ENCODE measurements around the gene KLHDC9. TPM values are rescaled to one million over a fixed set of nuclear protein-coding genes. Genes with fewer than 3 reads are reported as not detected.

The KLHDC9 gene
- total and polyA plus RNA-seq, 2 of the 8 experiments (the other 6 are each of a cell fraction or from before 2014, with no cell fraction given), result 6.5 to 15.6 TPM

- Histone ChIP-seq H3K56ac (replicated peaks; ENCODE audit: insufficient read length, low read depth, low read length) (no peak overlapping the region), H3K79me1 (ENCODE audit: low read depth, low read length) (peaks cover 3% of the 10 kb centered on the region; the same call in 1 of the 2 replicates), H3K9me3 (ENCODE audit: insufficient read depth in 2 of 2, low read depth in 1 of 2, low read length in 1 of 2) (no peaks in the 10 kb centered on the region), H3K4me2 (ENCODE audit: insufficient read depth in 1 of 2, low read depth in 2 of 2, low read length in 2 of 2) (no peak overlapping the region), H3K23me2 (ENCODE audit: low read depth, low read length) (peaks cover 13% of the 10 kb centered on the region), H4K91ac (replicated peaks; ENCODE audit: insufficient read length, low read length) (no peak overlapping the region), H3K79me2 (ENCODE audit: control insufficient read depth in 1 of 2, insufficient read depth in 2 of 2, low read length in 2 of 2) (peaks cover 0 to 9% of the 10 kb centered on the region in 2 experiments; a peak in 1 of 4 replicates), H4K5ac (ENCODE audit: insufficient read length, low read depth, low read length) (no peak overlapping the region), H3K23ac (ENCODE audit: insufficient read length) (no peak overlapping the region), H3K4me3 (ENCODE audit: extremely low read depth in 1 of 4, insufficient read depth in 2 of 4, low read depth in 3 of 4, low read length in 4 of 4) (no peak overlapping the region), H2AK5ac (ENCODE audit: low read depth, low read length) (no peak overlapping the region), H2BK15ac (ENCODE audit: low read length) (no peak overlapping the region), H2BK12ac (ENCODE audit: low read depth, low read length) (no peak overlapping the region), H4K8ac (ENCODE audit: extremely low read depth, insufficient read depth, low read length) (no peak overlapping the region), H2BK5ac (ENCODE audit: low read depth, low read length) (no peak overlapping the region), H2AFZ (ENCODE audit: low read length) (no peak overlapping the region), H3K27me3 (replicated peaks in 1 of 4; ENCODE audit: control insufficient read depth in 3 of 4, extremely low read depth in 1 of 4, insufficient read depth in 3 of 4, low read length in 3 of 4) (no peaks in the 10 kb centered on the region), H3K9ac (replicated peaks in 1 of 4; ENCODE audit: extremely low read depth in 1 of 4, low read depth in 3 of 4, low read length in 3 of 4) (no peak overlapping the region), H3K36me3 (ENCODE audit: control insufficient read depth in 2 of 4, insufficient read depth in 4 of 4, low read length in 3 of 4) (peaks cover 0 to 14% (median 6%) of the 10 kb centered on the region in 4 experiments; a peak in 5 of 8 replicates), H2BK120ac (replicated peaks; ENCODE audit: low read depth, low read length) (no peak overlapping the region), H4K20me1 (replicated peaks in 1 of 2; ENCODE audit: control insufficient read depth in 1 of 2, insufficient read depth in 2 of 2, low read length in 2 of 2) (no peaks in the 10 kb centered on the region), H3K27ac (ENCODE audit: low read depth, low read length) (no peak overlapping the region), H2BK20ac (ENCODE audit: low read length) (no peak overlapping the region), H3K4ac (replicated peaks; ENCODE audit: insufficient read length, low read depth, low read length) (no peak overlapping the region), H3K4me1 (replicated peaks in 1 of 4; ENCODE audit: control insufficient read depth in 3 of 4, insufficient read depth in 4 of 4, low read length in 3 of 4) (peaks cover 0 to 6% (median 0%) of the 10 kb centered on the region in 4 experiments; a peak in 2 of 7 replicates), H3K14ac (ENCODE audit: insufficient read length) (no peak overlapping the region), H3K18ac (ENCODE audit: extremely low read depth, low read length) (no peak overlapping the region)
- CTCF ChIA-PET (ENCODE audit: partially characterized antibody), result interaction anchor here (0.6 to 10.0 kb wide), 7 partner anchors 14 to 113 kb away, joined by 3 to 282 read pairs (median 58); partner anchors contain the start of genes ARHGAP30, NECTIN4 and TSTD1
- DNase-seq (ENCODE audit: low read depth in 1 of 2, low spot score in 2 of 2) (no peak), FAIRE-seq (no peak)
- WGBS, 2 experiments (ENCODE audit: extremely low coverage in 1 of 2, insufficient coverage in 1 of 2, insufficient read length in 1 of 2, insufficient replicate concordance in 2 of 2, low coverage in 1 of 2, low lambda C conversion rate in 2 of 2, missing lambda C conversion rate in 1 of 2), result 91% methylated on average over 2 of the region's 2 CpGs; no CpG with 5 or more reads in 1 of the 2 experiments
- POLR2A ChIA-PET (ENCODE audit: partially characterized antibody), result interaction anchor here (1.5 to 2.3 kb wide), 2 partner anchors 14 to 17 kb away, joined by 3 to 6 read pairs; partner anchors contain the start of genes NIT1 and PFDN2
- TF ChIP-seq CBX5 (IDR thresholded peaks at IDR 0.05; ENCODE audit: low read depth, low read length), result no peak
- TF ChIP-seq SP2 (IDR thresholded peaks at IDR 0.05; ENCODE audit: low read length), result no peak
- no peak for TF ChIP-seq EP300 (IDR thresholded peaks at IDR 0.05; ENCODE audit: borderline replicate concordance in 1 of 2, low read depth in 2 of 2, low read length in 2 of 2)
- no peak for TF ChIP-seq RAD21 (IDR thresholded peaks at IDR 0.05 in 1 of 2, conservative IDR thresholded peaks at IDR 0.05 in 1 of 2; ENCODE audit: low read depth in 2 of 2, low read length in 2 of 2)
- no peak for TF ChIP-seq CHD2 (IDR thresholded peaks at IDR 0.05; ENCODE audit: low read length)
Measured at GRCh38 chr1:161100556-161100955, 2.4 kb downstream of the KLHDC9 start.
